Keratinocyte (primary cell): ENCODE measurements around the gene NMD3. TPM values are rescaled to one million over a fixed set of nuclear protein-coding genes. Genes with fewer than 3 reads are reported as not detected.

Source experiments
- DNase-seq: peaks from one replicate; pipeline ENCODE4 v3.0.0-alpha.2; 2011; ENCODE audit warnings: low read depth, missing footprints, low spot score
- FAIRE-seq: peaks from 2 replicates; lab custom pipeline; 2011; peaks lifted over from hg19 to GRCh38; lab: Jason Lieb, UNC
- H2AFZ ChIP-seq: 2 replicates; pipeline ENCODE4 v1.6.0; 2012; ENCODE audit warnings: low read length, control low read depth, inconsistent platforms; ENCODE audit not compliant: control insufficient read depth
- H3K27ac ChIP-seq: 2 replicates; pipeline ENCODE4 v1.5.1; 2011; ENCODE audit warnings: low read length; ENCODE audit not compliant: control insufficient read depth, insufficient read depth
- H3K27me3 ChIP-seq: 3 replicates; pipeline ENCODE4 v1.6.0; 2011; ENCODE audit warnings: low read length; ENCODE audit not compliant: control insufficient read depth, insufficient read depth; ENCODE audit errors: extremely low read depth
- H3K36me3 ChIP-seq, 2 experiments: 2 replicates in 1 of 2; 3 replicates in 1 of 2; pipeline ENCODE4 v1.5.1; 2011; ENCODE audit warnings: low read length in 2 of 2, mild to moderate bottlenecking in 1 of 2; ENCODE audit not compliant: control insufficient read depth in 2 of 2, insufficient read depth in 2 of 2; ENCODE audit errors: extremely low read depth in 1 of 2
- H3K4me1 ChIP-seq: 3 replicates; pipeline ENCODE4 v1.5.1; 2011; ENCODE audit warnings: low read length; ENCODE audit not compliant: control insufficient read depth, insufficient read depth; ENCODE audit errors: extremely low read depth
- H3K4me2 ChIP-seq: 3 replicates; pipeline ENCODE4 v1.6.0; 2011; ENCODE audit warnings: low read depth, low read length; ENCODE audit not compliant: control insufficient read depth, insufficient read depth; ENCODE audit errors: extremely low read depth
- H3K4me3 ChIP-seq, 3 experiments: fragments of 200-600 bp in 1 of 3; sonication (generic) in 1 of 3; 2 replicates in 2 of 3; 3 replicates in 1 of 3; pipeline ENCODE4 v1.5.1; 2011 to 2016; ENCODE audit warnings: low read length in 3 of 3, mild to moderate bottlenecking in 3 of 3, control low read depth in 2 of 3, inconsistent platforms in 1 of 3, low read depth in 1 of 3, mixed read lengths in 1 of 3, mixed run types in 1 of 3, moderate library complexity in 1 of 3; ENCODE audit not compliant: control insufficient read depth in 2 of 3, insufficient read depth in 2 of 3; ENCODE audit errors: extremely low read depth in 1 of 3
- H3K79me2 ChIP-seq: 2 replicates; pipeline ENCODE4 v1.6.0; 2012; ENCODE audit warnings: low read length; ENCODE audit not compliant: control insufficient read depth, insufficient read depth
- H3K9ac ChIP-seq: 3 replicates; pipeline ENCODE4 v1.6.0; 2011; ENCODE audit warnings: low read length; ENCODE audit not compliant: control insufficient read depth, insufficient read depth; ENCODE audit errors: extremely low read depth
- H3K9me1 ChIP-seq: 3 replicates; pipeline ENCODE4 v1.6.0; 2011; ENCODE audit warnings: low read length; ENCODE audit not compliant: control insufficient read depth, insufficient read depth; ENCODE audit errors: extremely low read depth
- H3K9me3 ChIP-seq: 2 replicates; pipeline ENCODE4 v1.5.1; 2012; ENCODE audit warnings: low read depth, low read length; ENCODE audit not compliant: control insufficient read depth
- H4K20me1 ChIP-seq: 3 replicates; pipeline ENCODE4 v1.6.0; 2011; ENCODE audit warnings: low read length; ENCODE audit not compliant: control insufficient read depth, insufficient read depth; ENCODE audit errors: extremely low read depth
- CTCF ChIP-seq, 3 experiments: IDR thresholded peaks in 1 of 3; conservative IDR thresholded peaks in 1 of 3; optimal IDR thresholded peaks in 1 of 3; 2 replicates in 2 of 3; 3 replicates in 1 of 3; pipeline versions ENCODE3 to v1.5.1; 2011; ENCODE audit warnings: low read length in 3 of 3, mild to moderate bottlenecking in 3 of 3, moderate library complexity in 2 of 3, control low read depth in 1 of 3, inconsistent platforms in 1 of 3; ENCODE audit not compliant: insufficient read depth in 2 of 3; ENCODE audit errors: extremely low read depth in 1 of 3
- EZH2 ChIP-seq: IDR thresholded peaks from one replicate; pipeline ENCODE4 v1.6.1; 2012; ENCODE audit warnings: inconsistent platforms, mild to moderate bottlenecking, low read length, moderate library complexity
- dilution Hi-C: fragments of 300-500 bp; cut with MboI; formaldehyde crosslinking; loops from one replicate; pipeline ENCODE4 v1.7.0; 2020; ENCODE audit warnings: low sequenced_read_pairs; ENCODE audit not compliant: extremely low pct_ligation_motif_present
- polyA plus RNA-seq, 5 experiments: library from polyadenylated mRNA; depleted of rRNA in 3 of 5; stranded (reverse) in 3 of 5; stranded (forward) in 1 of 5; unstranded in 1 of 5; fragments of >200 nt; gene quantifications; 1 replicate in 1 of 5; 2 replicates in 3 of 5; 3 replicates in 1 of 5; pipeline versions ENCODE4 v1.2.1 to v1.2.3, GENCODE V29; 2011 to 2012; ENCODE audit warnings: missing spikeins in 2 of 5, low read depth in 1 of 5, low replicate concordance in 1 of 5

The NMD3 gene
- polyA plus RNA-seq, 1 donor (not counting 4 experiments of a cell fraction or from before 2014, with no cell fraction given), result 65.2 TPM

- dilution Hi-C loops, result no loop called here
- TF ChIP-seq EZH2 (no peak), CTCF (optimal IDR thresholded peaks at IDR 0.05 in 1 of 3, IDR thresholded peaks at IDR 0.05 in 1 of 3, conservative IDR thresholded peaks at IDR 0.05 in 1 of 3; ENCODE audit: extremely low read depth in 1 of 3, insufficient read depth in 2 of 3, low read length in 3 of 3) (no peak)
- H3K4me3 ChIP-seq, result no peak overlapping the region
- peaks cover 15% of the 10 kb centered on the region for H3K4me1 ChIP-seq
- H3K36me3 ChIP-seq, result peaks cover 7 to 27% of the 10 kb centered on the region in 2 experiments
- H3K9me1 ChIP-seq, result no peaks in the 10 kb centered on the region
- no peaks in the 10 kb centered on the region for H3K27me3 ChIP-seq
- H3K9me3 ChIP-seq, result no peaks in the 10 kb centered on the region
- FAIRE-seq, result no peak
- H3K27ac ChIP-seq, result no peak overlapping the region
- no peak overlapping the region for H3K9ac ChIP-seq
- DNase-seq, result no peak
- H3K79me2 ChIP-seq, result peaks cover 61% of the 10 kb centered on the region
- peaks cover 3% of the 10 kb centered on the region for H4K20me1 ChIP-seq
- no peak overlapping the region for H3K4me2 ChIP-seq
- no peak overlapping the region for H2AFZ ChIP-seq
These were observed 12.4 kb downstream of the NMD3 start for GRCh38 chr3:161233557-161233956.

GRCh38 chr3:161236240-161236639 lies 15.1 kb downstream of the NMD3 start:
- H3K4me3 ChIP-seq, result no peak overlapping the region
- TF ChIP-seq EZH2, result no peak
- no peak for TF ChIP-seq CTCF (optimal IDR thresholded peaks at IDR 0.05 in 1 of 3, IDR thresholded peaks at IDR 0.05 in 1 of 3, conservative IDR thresholded peaks at IDR 0.05 in 1 of 3; ENCODE audit: extremely low read depth in 1 of 3, insufficient read depth in 2 of 3, low read length in 3 of 3)
- peaks cover 34% of the 10 kb centered on the region for H3K79me2 ChIP-seq
- DNase-seq, result no peak
- H4K20me1 ChIP-seq, result no peaks in the 10 kb centered on the region
- H3K9ac ChIP-seq, result no peak overlapping the region
- H3K4me2 ChIP-seq, result no peak overlapping the region
- H3K27ac ChIP-seq, result no peak overlapping the region
- no peak overlapping the region for H2AFZ ChIP-seq
- no peaks in the 10 kb centered on the region for H3K9me1 ChIP-seq
- dilution Hi-C loops, result no loop called here
- no peaks in the 10 kb centered on the region for H3K27me3 ChIP-seq
- H3K36me3 ChIP-seq, result peaks cover 10 to 15% of the 10 kb centered on the region in 2 experiments
- H3K9me3 ChIP-seq, result no peaks in the 10 kb centered on the region
- H3K4me1 ChIP-seq, result peaks cover 7% of the 10 kb centered on the region
- FAIRE-seq, result no peak
